ENCODE results near the gene SLC44A5.

- TF ChIP-seq CTCF (IDR thresholded peaks at IDR 0.05) (no peak), POLR2A (IDR thresholded peaks at IDR 0.05) (no peak)
Measured at GRCh38 chr1:75166821-75167220, 444.1 kb downstream of the SLC44A5 start.

All from suprapubic skin (tissue), 3 donors.